ENCODE data around the gene CENPL.

Gene CENPL

GRCh38 chr1:173757666-173758065 lies 67.0 kb downstream of the CENPL start:
- no peak for DNase-seq

GRCh38 chr1:173753830-173754229 lies 70.9 kb downstream of the CENPL start:
- DNase-seq = no peak

Data from effector CD8-positive, alpha-beta T cell (primary cell).